Measurements from ENCODE around the gene SAMD13.

GRCh38 chr1:84286071-84286470 is 15.4 kb upstream of the SAMD13 start:
- TF ChIP-seq CTCF (IDR thresholded peaks at IDR 0.05) (no peak), POLR2A (IDR thresholded peaks at IDR 0.05) (no peak)
